ENCODE data around the gene SORCS2. TPM values are rescaled to one million over a fixed set of nuclear protein-coding genes. Genes with fewer than 3 reads are reported as not detected.

Gene SORCS2
- total and polyA plus RNA-seq, 2 of the 8 experiments (the other 6 are each of a cell fraction or from before 2014, with no cell fraction given): 0.36 to 1.8 TPM

DNA sequence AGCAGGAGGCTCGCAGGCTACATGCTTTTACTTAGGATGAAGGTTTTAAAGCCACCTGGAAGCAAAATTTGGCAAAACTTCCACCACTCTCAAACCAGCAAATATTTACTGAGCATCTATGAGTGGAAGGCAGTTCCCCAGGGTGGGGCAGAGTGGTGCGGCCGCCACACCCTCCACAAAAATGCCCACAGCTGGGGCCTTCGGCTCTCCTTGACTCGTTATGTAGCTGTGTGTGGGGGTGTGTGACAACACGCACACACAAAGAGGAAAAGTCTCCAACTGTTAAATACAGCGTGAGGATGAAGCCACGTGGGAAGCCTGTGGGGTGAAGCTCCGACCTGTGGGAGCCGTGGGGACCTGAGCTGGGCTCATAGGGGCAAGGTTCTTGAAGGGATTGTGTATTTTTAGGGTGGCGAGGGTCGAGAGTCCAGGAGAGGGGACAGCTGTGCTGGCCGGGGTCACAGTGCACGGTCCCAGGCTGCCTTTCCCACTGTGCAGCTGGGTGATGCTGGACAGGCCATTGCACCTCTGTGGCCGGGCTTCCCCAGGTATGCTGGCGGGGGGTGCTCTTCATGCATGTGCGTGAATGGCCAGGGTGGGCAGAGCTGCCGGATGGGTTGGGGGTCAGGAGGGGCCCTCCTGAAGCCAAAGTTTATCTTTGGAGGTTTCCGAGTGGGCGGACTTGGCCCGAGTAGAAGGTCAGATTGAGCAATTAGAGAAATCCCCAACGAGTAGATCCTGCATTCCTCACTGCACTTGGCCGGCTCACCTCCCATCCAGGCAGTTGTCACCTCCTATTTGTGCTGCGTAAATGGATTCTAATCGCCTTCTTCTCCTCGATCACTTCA, 25.4 kb downstream of the SORCS2 start:
- peaks cover 0 to 3% of the 10 kb centered on the region in 2 experiments; a peak in 1 of 4 replicates for H3K9me3 ChIP-seq (ENCODE audit: insufficient read depth in 2 of 2, low read depth in 1 of 2, low read length in 1 of 2)
- H3K79me1 ChIP-seq (ENCODE audit: low read depth, low read length): no peaks in the 10 kb centered on the region
- no peak overlapping the region for H2BK5ac ChIP-seq (ENCODE audit: low read depth, low read length)
- H3K4ac ChIP-seq (replicated peaks; ENCODE audit: insufficient read length, low read depth, low read length): no peak overlapping the region
- TF ChIP-seq SUZ12 (IDR thresholded peaks at IDR 0.05; ENCODE audit: low read length) (no peak), SAP30 (IDR thresholded peaks at IDR 0.05; ENCODE audit: insufficient read depth, insufficient replicate concordance, low read length) (no peak)
- H3K36me3 ChIP-seq (ENCODE audit: control insufficient read depth in 2 of 4, insufficient read depth in 4 of 4, low read length in 3 of 4): no peaks in the 10 kb centered on the region
- no peak overlapping the region for H3K9ac ChIP-seq (replicated peaks in 1 of 4; ENCODE audit: extremely low read depth in 1 of 4, low read depth in 3 of 4, low read length in 3 of 4)
- H2BK120ac ChIP-seq (replicated peaks; ENCODE audit: low read depth, low read length): no peak overlapping the region
- no peaks in the 10 kb centered on the region for H3K79me2 ChIP-seq (ENCODE audit: control insufficient read depth in 1 of 2, insufficient read depth in 2 of 2, low read length in 2 of 2)
- H3K23me2 ChIP-seq (ENCODE audit: low read depth, low read length): no peaks in the 10 kb centered on the region
- no peak overlapping the region for H4K5ac ChIP-seq (ENCODE audit: insufficient read length, low read depth, low read length)
- H3K27me3 ChIP-seq (replicated peaks in 1 of 4; ENCODE audit: control insufficient read depth in 3 of 4, extremely low read depth in 1 of 4, insufficient read depth in 3 of 4, low read length in 3 of 4): no peaks in the 10 kb centered on the region
- FAIRE-seq (no peak), DNase-seq (ENCODE audit: low read depth in 1 of 2, low spot score in 2 of 2) (no peak)
- no peak overlapping the region for H2AK5ac ChIP-seq (ENCODE audit: low read depth, low read length)
- no peak overlapping the region for H2BK20ac ChIP-seq (ENCODE audit: low read length)
- H2BK12ac ChIP-seq (ENCODE audit: low read depth, low read length): no peak overlapping the region
- H4K91ac ChIP-seq (replicated peaks; ENCODE audit: insufficient read length, low read length): no peak overlapping the region
- no peak overlapping the region for H3K4me2 ChIP-seq (ENCODE audit: insufficient read depth in 1 of 2, low read depth in 2 of 2, low read length in 2 of 2)
- CTCF ChIA-PET (ENCODE audit: partially characterized antibody): no interaction called here
- H3K14ac ChIP-seq (ENCODE audit: insufficient read length): no peak overlapping the region
- H3K56ac ChIP-seq (replicated peaks; ENCODE audit: insufficient read length, low read depth, low read length): no peak overlapping the region
- H2BK15ac ChIP-seq (ENCODE audit: low read length): no peak overlapping the region
- no peak overlapping the region for H3K18ac ChIP-seq (ENCODE audit: extremely low read depth, low read length)
- WGBS, 2 experiments (ENCODE audit: extremely low coverage in 1 of 2, insufficient coverage in 1 of 2, insufficient read length in 1 of 2, insufficient replicate concordance in 2 of 2, low coverage in 1 of 2, low lambda C conversion rate in 2 of 2, missing lambda C conversion rate in 1 of 2): 80% methylated on average over 26 of the region's 26 CpGs; no CpG with 5 or more reads in 1 of the 2 experiments
- POLR2A ChIA-PET (ENCODE audit: partially characterized antibody): no interaction called here
- no peak overlapping the region for H3K23ac ChIP-seq (ENCODE audit: insufficient read length)
- H3K4me3 ChIP-seq (ENCODE audit: extremely low read depth in 1 of 4, insufficient read depth in 2 of 4, low read depth in 3 of 4, low read length in 4 of 4): no peak overlapping the region
- H4K8ac ChIP-seq (ENCODE audit: extremely low read depth, insufficient read depth, low read length): no peak overlapping the region; the same call in 1 of the 2 replicates
- H2AFZ ChIP-seq (ENCODE audit: low read length): no peak overlapping the region
- no peak overlapping the region for H3K27ac ChIP-seq (ENCODE audit: low read depth, low read length)
- H4K20me1 ChIP-seq (replicated peaks in 1 of 2; ENCODE audit: control insufficient read depth in 1 of 2, insufficient read depth in 2 of 2, low read length in 2 of 2): peaks cover 0 to 3% of the 10 kb centered on the region in 2 experiments
- H3K4me1 ChIP-seq (replicated peaks in 1 of 4; ENCODE audit: control insufficient read depth in 3 of 4, insufficient read depth in 4 of 4, low read length in 3 of 4): no peaks in the 10 kb centered on the region
